Aorta (tissue), 5 donors: ENCODE measurements around the gene FAM162A. TPM values are rescaled to one million over a fixed set of nuclear protein-coding genes. Genes with fewer than 3 reads are reported as not detected.
"Not testable (repeated sequence)": the region's sequence is repeated elsewhere in the genome, so short reads cannot be mapped to it uniquely, and the experiment has no call there.

ENCODE experiments used
- ATAC-seq: fragments of 200-7000 bp; cut with Tn5 transposase; one replicate; pipeline ENCODE4 v1.9.1; 2022; ENCODE audit warnings: moderate library complexity; ENCODE audit not compliant: low FRiP score
- DNase-seq, 2 donors: peaks; one replicate each; pipeline ENCODE4 v3.0.0-alpha.2; 2020
- H3K27ac ChIP-seq, 2 donors: one replicate each; pipeline ENCODE4 v1.5.1; 2013; ENCODE audit warnings: low read length in 2 of 2, mild to moderate bottlenecking in 2 of 2, moderate library complexity in 2 of 2, control low read depth in 1 of 2, inconsistent platforms in 1 of 2, low read depth in 1 of 2
- H3K27me3 ChIP-seq, 2 donors: one replicate each; pipeline ENCODE4 v1.6.1; 2013; ENCODE audit warnings: control low read depth in 1 of 2, low read length in 1 of 2, mild to moderate bottlenecking in 1 of 2, moderate library complexity in 1 of 2; ENCODE audit not compliant: insufficient read depth in 2 of 2, control insufficient read depth in 1 of 2
- H3K36me3 ChIP-seq, 2 donors: one replicate each; pipeline ENCODE4 v1.6.1; 2013; ENCODE audit warnings: control low read depth in 1 of 2, low read length in 1 of 2, mild to moderate bottlenecking in 1 of 2; ENCODE audit not compliant: insufficient read depth in 2 of 2, control insufficient read depth in 1 of 2
- H3K4me1 ChIP-seq, 2 donors: one replicate each; pipeline ENCODE4 v1.6.1; 2013; ENCODE audit warnings: low read length in 2 of 2, control low read depth in 1 of 2, mild to moderate bottlenecking in 1 of 2, moderate library complexity in 1 of 2; ENCODE audit not compliant: insufficient read depth in 2 of 2, control insufficient read depth in 1 of 2
- H3K4me3 ChIP-seq, 2 donors: one replicate each; pipeline ENCODE4 v1.5.1; 2013; ENCODE audit warnings: low read length in 2 of 2, control low read depth in 1 of 2, mild to moderate bottlenecking in 1 of 2
- H3K9me3 ChIP-seq: one replicate; pipeline ENCODE4 v1.6.1; 2013; ENCODE audit warnings: mild to moderate bottlenecking, low read length; ENCODE audit not compliant: control insufficient read depth
- WGBS, 2 donors: extraction: QIAGEN DNeasy Blood & Tissue Kit; methylation state at CpG; one replicate each; pipeline ENCODE4 v1.1.7; 2013; 5-methylcytosine and 5-hydroxymethylcytosine counted together
- intact Hi-C, 2 donors: fragments of 100-400 bp; cut with DNase I; formaldehyde crosslinking; loops; one replicate each; pipeline versions ENCODE4 v1.14.2 to v1.15.0; 2022
- polyA plus RNA-seq, 2 donors: library from polyadenylated mRNA; stranded (reverse); fragments of 200-250 nt; gene quantifications; one replicate each; pipeline ENCODE4 v1.2.3, GENCODE V29; 2013
- total RNA-seq, 2 donors: library from RNA; stranded (reverse); fragmentation: NEBNext Ultra II Directional; extraction: Animal tissue kit (Norgen Biotek cat#: 25700); gene quantifications; one replicate each; pipeline ENCODE4 v1.2.1, GENCODE V29; 2021
- donor health status: healthy with polysubstance abuse.
- donor health status: Bipolar disorder and iron deficiency.
- donor health status: DM: no; HTN: no; CAD: no.
- donor health status: DM: no; HTN: no; CAD: no.
- donor health status: DM: yes; HTN: yes; CAD: no.

The FAM162A gene
- total and polyA plus RNA-seq, 4 donors: 23.7 to 57.7 (median 44.2) TPM

DNA sequence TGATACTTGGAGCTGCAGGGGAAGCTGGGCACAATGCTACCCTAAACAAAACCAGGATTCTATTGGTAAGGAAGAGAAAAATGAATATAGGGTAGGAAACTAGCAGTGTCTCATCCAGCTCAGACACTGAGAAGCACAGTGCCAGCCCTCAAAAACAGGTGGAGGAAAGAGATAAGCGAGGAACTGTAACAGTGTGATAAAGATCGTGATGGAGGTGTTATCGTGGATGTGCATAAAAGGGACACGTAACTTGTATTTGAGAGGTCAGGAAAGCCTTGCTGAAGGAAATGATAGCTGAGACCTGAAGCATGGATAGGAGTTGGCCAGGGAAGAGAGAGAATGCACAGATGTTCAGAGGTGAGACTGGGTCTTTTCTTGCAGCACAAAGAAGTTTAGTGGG lies 28.4 kb upstream of the FAM162A start:
- intact Hi-C loops: no loop called here
- Histone ChIP-seq H3K4me1 (no peaks in the 10 kb centered on the region), H3K27me3 (no peaks in the 10 kb centered on the region), H3K36me3 (no peaks in the 10 kb centered on the region), H3K27ac (no peak overlapping the region), H3K4me3 (no peak overlapping the region), H3K9me3 (no peaks in the 10 kb centered on the region)
- no peak for ATAC-seq
- 87 to 89% methylated on average over 4 of the region's 4 CpGs for WGBS, 2 donors
- DNase-seq: no peak

DNA sequence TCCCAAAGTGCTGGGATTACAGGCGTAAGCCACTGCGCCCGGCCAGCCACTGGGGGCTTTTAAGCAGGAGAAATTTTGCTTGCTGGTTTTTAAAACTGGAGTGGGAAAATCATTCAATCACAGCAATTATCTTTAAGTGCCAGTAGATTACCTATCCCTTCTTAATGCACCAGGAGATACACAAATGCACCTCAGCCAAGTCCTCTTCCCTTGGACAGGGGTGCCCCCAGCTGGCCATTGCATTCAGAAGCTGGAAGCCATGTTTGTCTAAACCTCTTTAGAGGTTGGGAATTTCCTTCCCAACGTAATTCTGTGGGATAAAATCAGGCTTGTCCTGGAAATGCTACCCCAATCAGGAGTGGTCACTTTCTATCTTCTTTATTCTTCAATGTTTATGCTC lies 27.6 kb upstream of the FAM162A start:
- no peaks in the 10 kb centered on the region for H3K27me3 ChIP-seq
- no peak overlapping the region for H3K4me3 ChIP-seq
- peaks cover 0 to 2% of the 10 kb centered on the region in 2 donors for H3K36me3 ChIP-seq
- no peaks in the 10 kb centered on the region for H3K4me1 ChIP-seq
- no peak for ATAC-seq
- intact Hi-C loops: no loop called here
- 72 to 76% methylated on average over 4 of the region's 4 CpGs for WGBS, 2 donors
- no peak overlapping the region for H3K27ac ChIP-seq
- H3K9me3 ChIP-seq: no peaks in the 10 kb centered on the region
- DNase-seq: no peak

DNA sequence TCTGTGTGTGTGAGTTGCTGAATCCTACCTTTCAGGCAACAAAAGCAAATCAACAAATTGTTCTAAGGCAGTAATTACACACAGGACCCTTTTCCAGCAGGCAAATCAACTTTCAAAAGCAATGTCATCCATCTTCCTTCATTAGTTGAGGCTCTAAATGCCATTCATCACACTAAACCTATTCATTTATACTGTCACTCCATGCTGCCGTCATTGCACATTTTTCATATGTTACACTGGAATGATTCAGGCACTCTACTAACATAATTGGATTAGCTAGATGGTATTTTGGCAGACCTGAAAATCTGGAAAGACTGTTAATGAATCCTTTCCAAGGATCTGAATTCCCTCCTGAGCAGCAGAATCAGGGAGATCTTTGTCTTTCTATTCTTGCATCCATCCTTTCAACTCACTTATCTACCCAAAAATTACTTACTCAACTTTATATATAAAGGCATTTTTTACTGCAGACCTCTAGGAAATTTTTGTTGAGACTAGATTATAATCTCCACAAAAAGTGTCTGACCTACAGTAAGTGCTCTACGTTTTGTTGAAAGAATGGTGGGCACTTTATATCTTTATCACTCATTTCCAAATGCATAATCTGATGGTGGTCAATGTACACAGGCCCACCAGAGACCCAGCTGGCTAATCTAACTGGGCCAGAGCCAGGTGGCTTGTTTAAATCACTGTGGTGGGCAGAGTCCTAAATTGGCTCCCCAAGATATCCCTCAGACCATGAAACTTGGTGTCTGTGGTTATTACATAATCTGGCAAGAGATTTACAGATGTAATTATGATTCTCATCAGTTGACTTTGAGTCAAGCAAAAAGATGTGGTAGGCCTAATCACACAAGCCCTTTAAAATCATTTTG lies 25.9 kb upstream of the FAM162A start:
- H3K27ac ChIP-seq: no peak overlapping the region
- intact Hi-C loops: no loop called here

DNA sequence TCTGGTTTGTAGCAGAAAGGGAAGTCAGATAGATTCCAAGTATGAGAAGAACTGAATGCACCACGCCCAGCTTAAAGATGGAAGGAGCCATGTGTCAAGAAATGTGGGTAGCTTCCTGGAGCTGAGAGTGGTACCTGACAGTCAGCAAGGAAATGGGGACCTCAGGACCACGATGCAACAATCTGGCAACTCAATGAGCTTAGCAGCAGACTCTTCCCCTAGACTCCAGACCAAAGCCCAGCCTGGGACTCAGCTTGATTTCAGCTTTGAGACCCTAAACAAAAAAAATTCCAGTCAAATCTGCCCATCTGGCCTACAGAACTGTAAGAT lies 25.3 kb upstream of the FAM162A start:
- H3K27me3 ChIP-seq: no peaks in the 10 kb centered on the region
- DNase-seq (no peak), ATAC-seq (no peak)
- H3K4me1 ChIP-seq: no peaks in the 10 kb centered on the region
- peaks cover 0 to 6% of the 10 kb centered on the region in 2 donors for H3K36me3 ChIP-seq
- H3K27ac ChIP-seq: no peak overlapping the region
- no peak overlapping the region for H3K4me3 ChIP-seq
- intact Hi-C loops: no loop called here
- no peaks in the 10 kb centered on the region for H3K9me3 ChIP-seq
- 85 to 96% methylated on average over 2 of the region's 2 CpGs for WGBS, 2 donors

More for the DNA sequence above, 25.9 kb upstream of the FAM162A start:
- Histone ChIP-seq H3K4me3 (no peak overlapping the region), H3K36me3 (peaks cover 0 to 6% of the 10 kb centered on the region in 2 donors), H3K4me1 (no peaks in the 10 kb centered on the region), H3K9me3 (no peaks in the 10 kb centered on the region), H3K27me3 (no peaks in the 10 kb centered on the region)
- DNase-seq (no peak), ATAC-seq (no peak)
- 29 to 38% methylated on average over 2 of the region's 2 CpGs for WGBS, 2 donors

DNA sequence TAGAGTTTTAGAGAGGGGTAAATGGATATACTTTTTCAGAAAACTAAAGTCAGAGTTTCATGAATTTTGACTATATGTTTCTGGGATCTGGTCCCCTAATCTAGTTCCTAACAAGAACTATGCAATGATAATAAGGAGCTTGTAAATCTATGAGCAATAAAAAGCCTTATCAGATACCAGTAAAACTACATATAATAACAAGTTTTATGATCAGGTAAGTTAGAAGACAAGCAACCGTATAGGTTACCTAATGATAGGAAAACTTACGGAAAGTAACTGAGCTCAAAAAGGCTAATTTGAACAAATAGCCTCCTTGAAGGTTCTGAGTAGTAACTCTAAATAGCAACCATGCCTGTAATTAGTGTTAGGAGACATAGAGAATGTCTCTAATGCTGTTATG lies 22.0 kb upstream of the FAM162A start:
- H3K4me3 ChIP-seq: no peak overlapping the region
- H3K27me3 ChIP-seq: no peaks in the 10 kb centered on the region
- no peak overlapping the region for H3K27ac ChIP-seq
- H3K9me3 ChIP-seq: no peaks in the 10 kb centered on the region
- WGBS, 2 donors: 90 to 91% methylated on average over 2 of the region's 2 CpGs
- intact Hi-C loops: no loop called here
- ATAC-seq: no peak
- no peaks in the 10 kb centered on the region for H3K4me1 ChIP-seq
- peaks cover 0 to 14% of the 10 kb centered on the region in 2 donors for H3K36me3 ChIP-seq
- no peak for DNase-seq

DNA sequence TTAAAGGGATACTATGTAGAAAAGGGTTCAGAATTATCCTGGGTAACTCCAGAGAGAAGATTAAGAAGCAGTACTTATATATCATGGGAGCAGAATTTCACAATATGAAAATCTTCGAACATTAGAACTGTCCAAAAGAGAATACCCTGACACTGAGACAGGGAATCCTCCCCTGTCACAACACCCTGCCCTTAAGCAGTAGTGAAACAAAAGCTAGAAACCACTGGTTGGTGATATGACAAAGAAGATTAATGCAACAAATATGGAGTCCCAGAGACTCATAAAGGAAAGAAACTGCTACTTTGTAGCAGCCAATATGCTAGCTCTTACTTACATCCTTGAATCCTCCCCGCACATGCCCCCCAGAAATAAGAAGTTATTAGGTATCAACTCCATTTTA lies 19.5 kb upstream of the FAM162A start:
- Histone ChIP-seq H3K4me1 (no peaks in the 10 kb centered on the region), H3K27me3 (no peaks in the 10 kb centered on the region), H3K9me3 (no peaks in the 10 kb centered on the region), H3K4me3 (no peak overlapping the region), H3K27ac (no peak overlapping the region), H3K36me3 (peaks cover 0 to 14% of the 10 kb centered on the region in 2 donors)
- 97 to 98% methylated on average over 2 of the region's 2 CpGs for WGBS, 2 donors
- DNase-seq: no peak
- ATAC-seq: no peak
- intact Hi-C loops: no loop called here

DNA sequence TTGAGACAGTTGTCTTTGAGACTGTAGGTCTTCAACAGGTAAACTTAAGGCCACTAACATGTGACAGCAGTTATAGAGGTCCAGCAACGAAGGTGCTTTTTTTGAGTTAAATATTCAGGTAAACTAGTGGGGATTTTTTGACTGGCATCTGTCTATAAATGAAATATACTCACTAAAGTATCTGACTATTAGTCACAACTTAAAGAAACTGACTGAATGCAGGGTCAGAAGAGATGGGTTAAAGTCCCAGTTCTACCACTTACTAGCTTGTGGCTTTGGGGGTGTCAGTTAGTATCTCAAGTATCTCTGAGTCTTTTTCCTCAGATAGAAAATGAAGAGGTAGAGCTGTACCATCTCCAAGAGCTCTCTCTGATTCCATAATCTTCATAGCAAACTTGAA lies 18.9 kb upstream of the FAM162A start:
- intact Hi-C loops: no loop called here
- Histone ChIP-seq H3K36me3 (peaks cover 0 to 14% of the 10 kb centered on the region in 2 donors), H3K27me3 (no peaks in the 10 kb centered on the region), H3K9me3 (no peaks in the 10 kb centered on the region), H3K27ac (no peak overlapping the region), H3K4me1 (no peaks in the 10 kb centered on the region), H3K4me3 (no peak overlapping the region)
- DNase-seq (no peak), ATAC-seq (no peak)
- WGBS, 2 donors: 87 to 89% methylated on average over 1 of the region's 1 CpG

DNA sequence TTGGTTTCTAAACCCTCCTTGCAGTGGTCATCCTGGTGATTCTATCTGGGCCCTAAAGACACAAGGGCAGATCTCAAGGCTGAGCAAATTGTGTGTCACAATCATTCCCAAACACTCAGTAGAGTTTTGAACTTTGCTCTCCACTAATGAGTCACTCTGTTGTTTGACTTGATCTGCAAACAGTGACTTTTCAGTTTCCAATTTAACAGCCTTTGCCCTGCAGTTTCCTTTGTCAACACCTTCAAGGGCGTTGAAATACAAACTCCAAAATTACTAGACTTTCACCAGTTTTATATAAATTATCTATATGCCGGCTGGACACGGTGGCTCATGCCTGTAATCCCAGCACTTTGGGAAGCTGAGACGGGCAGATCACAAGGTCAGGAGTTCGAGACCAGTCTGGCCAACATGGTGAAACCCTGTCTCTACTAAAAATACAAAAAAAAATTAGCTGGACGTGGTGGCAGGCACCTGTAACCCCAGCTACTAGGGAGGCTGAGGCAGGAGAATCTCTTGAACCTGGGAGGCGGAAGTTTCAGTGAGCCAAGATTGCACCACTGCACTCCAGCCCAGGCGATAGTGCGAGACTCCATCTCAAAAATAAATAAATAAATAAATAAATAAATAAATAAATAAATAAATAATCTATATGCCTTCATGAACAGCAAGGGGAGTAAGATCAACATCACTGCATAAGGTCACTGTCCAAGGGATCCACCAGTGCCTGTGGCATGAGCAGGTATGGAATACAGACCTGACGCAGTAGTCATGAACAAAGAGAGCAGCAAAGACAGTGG lies 18.2 kb upstream of the FAM162A start:
- H3K4me1 ChIP-seq, H3K9me3 ChIP-seq, intact Hi-C loops, H3K27me3 ChIP-seq, H3K27ac ChIP-seq, ATAC-seq, DNase-seq, H3K4me3 ChIP-seq: not testable (repeated sequence)
- 94 to 95% methylated on average over 10 of the region's 10 CpGs for WGBS, 2 donors
- peaks cover 0 to 14% of the 10 kb centered on the region in 2 donors for H3K36me3 ChIP-seq

DNA sequence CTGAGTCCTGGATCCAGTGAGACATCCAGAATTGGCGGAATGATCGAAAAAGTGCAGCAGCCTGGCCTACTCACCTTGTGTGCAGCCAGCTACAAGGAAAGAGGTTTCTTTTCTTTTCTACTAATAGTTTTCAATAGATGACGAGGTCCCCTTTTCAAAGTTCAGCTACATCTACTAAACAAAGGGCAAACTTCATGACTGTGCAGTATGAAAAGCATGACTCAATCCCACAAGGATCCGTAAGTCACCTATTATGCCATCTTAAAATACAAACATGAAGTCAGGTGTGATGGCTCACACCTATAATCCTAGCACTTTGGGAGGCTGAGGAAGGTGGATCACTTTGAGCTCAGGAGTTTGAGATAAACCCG lies 17.6 kb upstream of the FAM162A start:
- H3K27ac ChIP-seq: no peak overlapping the region
- intact Hi-C loops: no loop called here
- ATAC-seq: no peak

More for the DNA sequence above, 17.6 kb upstream of the FAM162A start:
- DNase-seq: no peak
- 92 to 95% methylated on average over 5 of the region's 5 CpGs for WGBS, 2 donors
- H3K4me3 ChIP-seq: no peak overlapping the region
- H3K36me3 ChIP-seq: peaks cover 0 to 12% of the 10 kb centered on the region in 2 donors
- H3K9me3 ChIP-seq: no peaks in the 10 kb centered on the region
- no peaks in the 10 kb centered on the region for H3K4me1 ChIP-seq
- H3K27me3 ChIP-seq: no peaks in the 10 kb centered on the region
